ENCODE measurements around the gene HOXA11. TPM values are rescaled to one million over a fixed set of nuclear protein-coding genes. Genes with fewer than 3 reads are reported as not detected.

Gene HOXA11
- total RNA-seq, 2 experiments from 2014 or later = not detected

DNA sequence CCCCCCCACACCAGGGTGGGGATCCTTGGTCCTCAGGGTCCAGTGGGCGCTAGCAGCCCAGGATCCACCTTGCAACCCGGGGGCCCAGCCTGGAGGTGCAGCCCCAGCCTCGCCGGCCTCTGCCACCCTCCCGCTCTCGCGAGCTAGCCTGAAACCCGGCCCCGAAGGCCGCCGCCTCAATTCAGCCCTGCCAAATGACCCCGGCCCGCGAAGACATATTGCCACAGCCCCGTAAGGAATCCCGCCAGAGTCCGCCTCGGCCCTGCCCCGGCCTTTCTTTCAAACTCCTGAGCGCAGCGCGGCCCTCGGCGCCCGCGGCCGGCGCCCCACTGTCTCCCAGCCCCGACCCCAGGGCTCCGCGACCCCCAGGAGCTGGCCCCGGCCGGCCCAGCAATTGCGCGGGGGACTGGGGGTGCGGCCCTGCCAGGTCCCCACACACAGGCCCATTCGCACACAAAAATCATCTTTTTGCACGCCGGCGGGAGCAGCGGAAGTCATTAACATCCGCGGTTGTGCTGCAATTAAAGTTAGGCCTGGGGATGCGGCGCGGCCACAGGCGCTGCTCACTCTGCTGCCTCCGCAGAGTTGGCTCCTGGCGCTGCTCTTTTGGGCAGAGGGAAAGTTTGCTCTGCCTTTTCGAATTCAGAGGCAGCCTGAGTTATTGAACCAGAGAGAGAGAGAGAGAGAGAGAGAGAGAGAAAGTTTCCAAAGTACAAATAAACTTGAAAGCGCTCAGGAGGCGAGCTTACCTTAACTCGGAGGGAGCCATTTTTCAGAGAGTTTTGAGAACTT, 45.5 kb downstream of the HOXA11 start:
- Histone ChIP-seq H3K9me3 (ENCODE audit: low read length) (no peaks in the 10 kb centered on the region), H3K4me3 (ENCODE audit: low read depth, low read length, poor library complexity, severe bottlenecking) (no peak overlapping the region), H3K4me1 (ENCODE audit: insufficient read depth, low read length, poor library complexity, severe bottlenecking) (no peaks in the 10 kb centered on the region), H3K4me2 (ENCODE audit: low read length) (no peak overlapping the region), H4K20me1 (ENCODE audit: insufficient read depth, low read length) (no peaks in the 10 kb centered on the region), H3K36me3 (ENCODE audit: insufficient read depth, low read length) (peaks cover 13% of the 10 kb centered on the region), H3K79me2 (ENCODE audit: insufficient read depth, low read depth, low read length) (no peaks in the 10 kb centered on the region), H3K9me2 (ENCODE audit: insufficient read depth, low read length) (no peaks in the 10 kb centered on the region), H2AFZ (ENCODE audit: low read length) (no peak overlapping the region), H3K27ac (ENCODE audit: low read depth, low read length, poor library complexity, severe bottlenecking) (no peak overlapping the region)
- ChIA-PET POLR2A (no interaction called here), CTCF (ENCODE audit: unreplicated experiment) (no interaction called here)
- TF ChIP-seq EZH2phosphoT487 (IDR thresholded peaks at IDR 0.05; ENCODE audit: borderline replicate concordance, low read depth, low read length) (no peak), CTCF (conservative IDR thresholded peaks at IDR 0.05; ENCODE audit: low read length) (no peak)
- no TSS peak for BruUV-seq (replicated peaks)
- intact Hi-C loops (cut with micrococcal nuclease; ENCODE audit: unreplicated experiment) = no loop called here
- no peak for DNase-seq (ENCODE audit: low spot score)

DNA sequence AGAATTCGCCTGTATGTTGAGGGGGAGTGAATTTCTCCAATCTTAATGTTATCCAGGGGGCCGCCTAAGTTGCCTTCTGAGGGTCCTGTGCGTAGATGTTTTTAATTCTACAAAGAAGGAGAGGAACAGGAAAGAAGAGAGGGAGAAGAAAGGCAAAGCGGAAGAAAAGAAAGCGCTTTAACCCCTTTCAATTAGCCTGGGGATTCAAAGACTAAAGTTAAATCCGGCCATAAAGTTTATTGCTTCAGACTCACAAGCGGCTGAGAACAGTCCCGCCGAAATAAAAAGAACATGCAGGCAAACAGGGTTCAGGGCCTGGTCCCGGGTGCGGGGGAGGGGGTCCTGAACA, 46.1 kb downstream of the HOXA11 start:
- Histone ChIP-seq H3K4me3 (ENCODE audit: low read depth, low read length, poor library complexity, severe bottlenecking) (no peak overlapping the region), H3K4me1 (ENCODE audit: insufficient read depth, low read length, poor library complexity, severe bottlenecking) (no peaks in the 10 kb centered on the region), H3K9me2 (ENCODE audit: insufficient read depth, low read length) (no peaks in the 10 kb centered on the region), H3K36me3 (ENCODE audit: insufficient read depth, low read length) (peaks cover 8% of the 10 kb centered on the region; the same call in 1 of the 2 replicates), H3K79me2 (ENCODE audit: insufficient read depth, low read depth, low read length) (no peaks in the 10 kb centered on the region), H3K4me2 (ENCODE audit: low read length) (no peak overlapping the region), H3K27ac (ENCODE audit: low read depth, low read length, poor library complexity, severe bottlenecking) (no peak overlapping the region), H4K20me1 (ENCODE audit: insufficient read depth, low read length) (no peaks in the 10 kb centered on the region), H3K9me3 (ENCODE audit: low read length) (no peaks in the 10 kb centered on the region), H2AFZ (ENCODE audit: low read length) (no peak overlapping the region)
- DNase-seq (ENCODE audit: low spot score) = no peak
- intact Hi-C loops (cut with micrococcal nuclease; ENCODE audit: unreplicated experiment) = no loop called here
- POLR2A ChIA-PET = no interaction called here
- CTCF ChIA-PET (ENCODE audit: unreplicated experiment) = no interaction called here
- TF ChIP-seq CTCF (conservative IDR thresholded peaks at IDR 0.05; ENCODE audit: low read length) (no peak), EZH2phosphoT487 (IDR thresholded peaks at IDR 0.05; ENCODE audit: borderline replicate concordance, low read depth, low read length) (no peak)
- no TSS peak for BruUV-seq (replicated peaks)

DNA sequence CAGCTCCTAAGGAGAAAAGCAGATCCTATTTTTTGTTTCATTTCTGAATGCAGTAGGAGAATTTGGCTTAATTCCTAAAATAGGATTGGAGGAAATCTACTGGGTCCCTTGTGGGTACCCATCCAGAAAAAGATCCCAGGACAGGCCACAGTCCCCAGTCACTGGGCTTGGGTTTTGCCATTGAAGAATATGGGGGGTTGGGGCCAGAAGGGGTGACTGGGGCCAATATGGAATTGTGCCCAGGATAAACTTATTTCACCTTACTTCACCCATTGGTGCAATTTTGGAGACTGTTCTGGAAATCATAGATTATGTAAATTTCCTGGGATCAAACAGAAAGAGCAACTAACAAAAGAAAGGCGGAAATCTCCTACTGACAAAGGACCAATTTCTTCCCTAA, 46.6 kb downstream of the HOXA11 start:
- no TSS peak for BruUV-seq (replicated peaks)
- Histone ChIP-seq H4K20me1 (ENCODE audit: insufficient read depth, low read length) (no peaks in the 10 kb centered on the region), H3K9me3 (ENCODE audit: low read length) (no peaks in the 10 kb centered on the region), H2AFZ (ENCODE audit: low read length) (no peak overlapping the region), H3K36me3 (ENCODE audit: insufficient read depth, low read length) (0 out of 2 replicates have a peak, but pooled peaks cover 5% of the 10 kb centered on the region), H3K27ac (ENCODE audit: low read depth, low read length, poor library complexity, severe bottlenecking) (no peak overlapping the region), H3K9me2 (ENCODE audit: insufficient read depth, low read length) (no peaks in the 10 kb centered on the region), H3K79me2 (ENCODE audit: insufficient read depth, low read depth, low read length) (no peaks in the 10 kb centered on the region), H3K4me2 (ENCODE audit: low read length) (no peak overlapping the region), H3K4me3 (ENCODE audit: low read depth, low read length, poor library complexity, severe bottlenecking) (no peak overlapping the region), H3K4me1 (ENCODE audit: insufficient read depth, low read length, poor library complexity, severe bottlenecking) (no peaks in the 10 kb centered on the region)
- DNase-seq (ENCODE audit: low spot score) = no peak
- POLR2A ChIA-PET = no interaction called here
- intact Hi-C loops (cut with micrococcal nuclease; ENCODE audit: unreplicated experiment) = no loop called here
- CTCF ChIA-PET (ENCODE audit: unreplicated experiment) = no interaction called here
- TF ChIP-seq EZH2phosphoT487 (IDR thresholded peaks at IDR 0.05; ENCODE audit: borderline replicate concordance, low read depth, low read length) = no peak
- TF ChIP-seq CTCF (conservative IDR thresholded peaks at IDR 0.05; ENCODE audit: low read length) = no peak

Data from OCI-LY7 (cell line).